CD8-positive, alpha-beta memory T cell (primary cell): ENCODE data around the gene PCDH9. TPM values are rescaled to one million over a fixed set of nuclear protein-coding genes. Genes with fewer than 3 reads are reported as not detected.

Source experiments
- CTCF ChIA-PET: fragments of 350-600 bp; sonication (Branson Sonifier 250); formaldehyde crosslinking; loops from one replicate; lab custom pipeline; 2021; ENCODE audit warnings: antibody characterized with exemption; lab: Charles Lee
- POLR2A ChIA-PET: fragments of 350-600 bp; sonication (Branson Sonifier 250); formaldehyde crosslinking; loops from one replicate; lab custom pipeline; 2021; ENCODE audit warnings: antibody characterized with exemption; lab: Charles Lee
- DNase-seq, 5 donors: peaks; one replicate each; pipeline versions ENCODE4 v3.0.0 to v3.0.0-alpha.2; 2020 to 2022; ENCODE audit warnings: mixed read lengths in 1 of 5
- H3K27ac ChIP-seq: one replicate; pipeline ENCODE4 v1.7.0; 2013; ENCODE audit warnings: low read depth, mild to moderate bottlenecking, low read length, moderate library complexity
- H3K27me3 ChIP-seq: 2 replicates; pipeline ENCODE4 v1.7.0; 2013; ENCODE audit warnings: low read length, mild to moderate bottlenecking; ENCODE audit not compliant: insufficient read depth, poor library complexity, severe bottlenecking
- H3K36me3 ChIP-seq: 2 replicates; pipeline ENCODE4 v1.7.0; 2013; ENCODE audit warnings: mild to moderate bottlenecking, low read length, moderate library complexity; ENCODE audit not compliant: insufficient read depth
- H3K4me1 ChIP-seq: 2 replicates; pipeline ENCODE4 v1.7.0; 2013; ENCODE audit warnings: mild to moderate bottlenecking, low read length, moderate library complexity; ENCODE audit not compliant: insufficient read depth
- H3K4me3 ChIP-seq: 2 replicates; pipeline ENCODE4 v1.7.0; 2013; ENCODE audit warnings: mild to moderate bottlenecking, low read length
- H3K9me3 ChIP-seq: 2 replicates; pipeline ENCODE4 v1.7.0; 2013; ENCODE audit warnings: mild to moderate bottlenecking, low read length
- H3K27ac Mint-ChIP-seq, 8 donors: one replicate each; pipeline ENCODE4 v1.8.0; 2020 to 2021; ENCODE audit warnings: mixed read lengths in 8 of 8, mild to moderate bottlenecking in 6 of 8, inconsistent platforms in 3 of 8, moderate library complexity in 3 of 8
- H3K27me3 Mint-ChIP-seq, 2 donors: one replicate each; pipeline ENCODE4 v1.8.0; 2020 to 2021; ENCODE audit warnings: mixed read lengths in 2 of 2, mild to moderate bottlenecking in 1 of 2, moderate library complexity in 1 of 2
- H3K36me3 Mint-ChIP-seq, 3 donors: one replicate each; pipeline ENCODE4 v1.8.0; 2020 to 2021; ENCODE audit warnings: mixed read lengths in 3 of 3, inconsistent platforms in 1 of 3, mild to moderate bottlenecking in 1 of 3
- H3K4me1 Mint-ChIP-seq, 3 donors: one replicate each; pipeline ENCODE4 v1.8.0; 2020 to 2021; ENCODE audit warnings: mixed read lengths in 3 of 3, inconsistent platforms in 1 of 3, mild to moderate bottlenecking in 1 of 3
- H3K4me3 Mint-ChIP-seq, 7 donors: one replicate each; pipeline ENCODE4 v1.8.0; 2020 to 2021; ENCODE audit warnings: mixed read lengths in 7 of 7, mild to moderate bottlenecking in 6 of 7, moderate library complexity in 4 of 7, inconsistent platforms in 2 of 7
- H3K9me3 Mint-ChIP-seq, 5 donors: one replicate each; pipeline ENCODE4 v1.8.0; 2020 to 2022; ENCODE audit warnings: mixed read lengths in 5 of 5, mild to moderate bottlenecking in 3 of 5, moderate library complexity in 2 of 5, inconsistent platforms in 1 of 5
- polyA plus RNA-seq: library from polyadenylated mRNA; unstranded; fragments of 300-500 nt; fragmentation: Illumina TruSeq; gene quantifications from one replicate; pipeline ENCODE4 v1.2.3, GENCODE V29; 2021
- total RNA-seq, 2 experiments: library from RNA; stranded (reverse); gene quantifications; one replicate each; pipeline ENCODE4 v1.2.3, GENCODE V29; 2021

The PCDH9 gene
- total and polyA plus RNA-seq, 3 experiments from 2014 or later: 0.09 to 0.21 (median 0.16) TPM

GRCh38 chr13:67139551-67139950 lies 90.6 kb downstream of the PCDH9 start:
- H3K4me1 ChIP-seq: no peaks in the 10 kb centered on the region
- POLR2A ChIA-PET: no interaction called here

GRCh38 chr13:67138970-67139369 lies 91.2 kb downstream of the PCDH9 start:
- Mint-ChIP-seq H3K4me3 (no peak overlapping the region), H3K27ac (no peak overlapping the region), H3K4me1 (no peaks in the 10 kb centered on the region), H3K36me3 (no peaks in the 10 kb centered on the region), H3K27me3 (no peaks in the 10 kb centered on the region), H3K9me3 (peaks cover 0 to 10% (median 3%) of the 10 kb centered on the region in 5 donors)
- Histone ChIP-seq H3K4me1 (no peaks in the 10 kb centered on the region), H3K36me3 (no peaks in the 10 kb centered on the region), H3K27me3 (no peaks in the 10 kb centered on the region), H3K9me3 (no peaks in the 10 kb centered on the region), H3K4me3 (no peak overlapping the region), H3K27ac (no peak overlapping the region)
- CTCF ChIA-PET: no interaction called here
- POLR2A ChIA-PET: no interaction called here
- DNase-seq: no peak

More at GRCh38 chr13:67139551-67139950, 90.6 kb downstream of the PCDH9 start:
- H3K27me3 Mint-ChIP-seq: no peaks in the 10 kb centered on the region
- H3K36me3 ChIP-seq: no peaks in the 10 kb centered on the region
- no peaks in the 10 kb centered on the region for H3K4me1 Mint-ChIP-seq
- no peak for DNase-seq
- no peak overlapping the region for H3K4me3 ChIP-seq
- H3K9me3 ChIP-seq: no peaks in the 10 kb centered on the region
- H3K9me3 Mint-ChIP-seq: peaks cover 0 to 10% (median 3%) of the 10 kb centered on the region in 5 donors
- CTCF ChIA-PET: no interaction called here
- no peak overlapping the region for H3K27ac ChIP-seq
- H3K27me3 ChIP-seq: no peaks in the 10 kb centered on the region
- no peak overlapping the region for H3K27ac Mint-ChIP-seq
- no peak overlapping the region for H3K4me3 Mint-ChIP-seq
- H3K36me3 Mint-ChIP-seq: no peaks in the 10 kb centered on the region

GRCh38 chr13:67137044-67137735 lies 92.9 kb downstream of the PCDH9 start:
- Mint-ChIP-seq H3K27me3 (no peaks in the 10 kb centered on the region), H3K4me1 (no peaks in the 10 kb centered on the region), H3K27ac (no peak overlapping the region), H3K36me3 (no peaks in the 10 kb centered on the region), H3K9me3 (peaks cover 0 to 10% (median 3%) of the 10 kb centered on the region in 5 donors), H3K4me3 (no peak overlapping the region)
- DNase-seq: no peak
- ChIA-PET POLR2A (no interaction called here), CTCF (no interaction called here)
- Histone ChIP-seq H3K27me3 (no peaks in the 10 kb centered on the region), H3K4me1 (no peaks in the 10 kb centered on the region), H3K4me3 (no peak overlapping the region), H3K36me3 (no peaks in the 10 kb centered on the region), H3K27ac (no peak overlapping the region), H3K9me3 (no peaks in the 10 kb centered on the region)

- no peaks in the 10 kb centered on the region for H3K9me3 ChIP-seq
- peaks cover 0 to 10% (median 5%) of the 10 kb centered on the region in 5 donors for H3K9me3 Mint-ChIP-seq
- CTCF ChIA-PET: no interaction called here
- H3K27ac ChIP-seq: no peak overlapping the region
- H3K4me3 ChIP-seq: no peak overlapping the region
- no peaks in the 10 kb centered on the region for H3K4me1 Mint-ChIP-seq
- H3K36me3 ChIP-seq: no peaks in the 10 kb centered on the region
- no peaks in the 10 kb centered on the region for H3K36me3 Mint-ChIP-seq
- POLR2A ChIA-PET: no interaction called here
- DNase-seq: no peak
- no peaks in the 10 kb centered on the region for H3K27me3 ChIP-seq
- H3K27ac Mint-ChIP-seq: no peak overlapping the region
- H3K4me3 Mint-ChIP-seq: no peak overlapping the region
- H3K4me1 ChIP-seq: no peaks in the 10 kb centered on the region
- no peaks in the 10 kb centered on the region for H3K27me3 Mint-ChIP-seq
Observed at GRCh38 chr13:67136157-67136556, 94.0 kb downstream of the PCDH9 start.

- Mint-ChIP-seq H3K4me1 (no peaks in the 10 kb centered on the region), H3K27ac (no peak overlapping the region), H3K36me3 (no peaks in the 10 kb centered on the region), H3K27me3 (no peaks in the 10 kb centered on the region), H3K9me3 (peaks cover 0 to 9% (median 3%) of the 10 kb centered on the region in 5 donors), H3K4me3 (no peak overlapping the region)
- no peak for DNase-seq
- Histone ChIP-seq H3K4me1 (no peaks in the 10 kb centered on the region), H3K4me3 (no peak overlapping the region), H3K9me3 (no peaks in the 10 kb centered on the region), H3K36me3 (no peaks in the 10 kb centered on the region), H3K27me3 (no peaks in the 10 kb centered on the region), H3K27ac (no peak overlapping the region)
- ChIA-PET CTCF (no interaction called here), POLR2A (no interaction called here)
Observed at GRCh38 chr13:67135356-67135755, 94.8 kb downstream of the PCDH9 start.

GRCh38 chr13:67134417-67135129 lies 95.6 kb downstream of the PCDH9 start:
- no peaks in the 10 kb centered on the region for H3K4me1 Mint-ChIP-seq
- no peaks in the 10 kb centered on the region for H3K36me3 Mint-ChIP-seq
- H3K27me3 ChIP-seq: no peaks in the 10 kb centered on the region
- CTCF ChIA-PET: no interaction called here
- no peaks in the 10 kb centered on the region for H3K27me3 Mint-ChIP-seq
- H3K4me1 ChIP-seq: no peaks in the 10 kb centered on the region
- no peak overlapping the region for H3K27ac Mint-ChIP-seq
- no peak overlapping the region for H3K27ac ChIP-seq
- H3K36me3 ChIP-seq: no peaks in the 10 kb centered on the region
- POLR2A ChIA-PET: no interaction called here
- H3K4me3 Mint-ChIP-seq: no peak overlapping the region
- no peak overlapping the region for H3K4me3 ChIP-seq
- no peak for DNase-seq
- peaks cover 0 to 7% (median 4%) of the 10 kb centered on the region in 5 donors for H3K9me3 Mint-ChIP-seq
- no peaks in the 10 kb centered on the region for H3K9me3 ChIP-seq

- Mint-ChIP-seq H3K27ac (no peak overlapping the region), H3K9me3 (peaks cover 0 to 7% (median 6%) of the 10 kb centered on the region in 5 donors), H3K4me1 (no peaks in the 10 kb centered on the region), H3K36me3 (no peaks in the 10 kb centered on the region), H3K4me3 (no peak overlapping the region), H3K27me3 (no peaks in the 10 kb centered on the region)
- Histone ChIP-seq H3K36me3 (no peaks in the 10 kb centered on the region), H3K4me3 (no peak overlapping the region), H3K4me1 (no peaks in the 10 kb centered on the region), H3K9me3 (no peaks in the 10 kb centered on the region), H3K27ac (no peak overlapping the region), H3K27me3 (no peaks in the 10 kb centered on the region)
- CTCF ChIA-PET: no interaction called here
- no peak for DNase-seq
- POLR2A ChIA-PET: no interaction called here
Observed at GRCh38 chr13:67133476-67133875, 96.7 kb downstream of the PCDH9 start.

- no peaks in the 10 kb centered on the region for H3K27me3 Mint-ChIP-seq
- no peaks in the 10 kb centered on the region for H3K36me3 ChIP-seq
- H3K27ac Mint-ChIP-seq: no peak overlapping the region
- peaks cover 0 to 7% (median 2%) of the 10 kb centered on the region in 5 donors for H3K9me3 Mint-ChIP-seq
- no peak overlapping the region for H3K4me3 Mint-ChIP-seq
- ChIA-PET POLR2A (no interaction called here), CTCF (no interaction called here)
- no peaks in the 10 kb centered on the region for H3K4me1 Mint-ChIP-seq
- DNase-seq: no peak
- H3K4me3 ChIP-seq: no peak overlapping the region
- no peaks in the 10 kb centered on the region for H3K4me1 ChIP-seq
- H3K27me3 ChIP-seq: no peaks in the 10 kb centered on the region
- H3K27ac ChIP-seq: no peak overlapping the region
- no peaks in the 10 kb centered on the region for H3K36me3 Mint-ChIP-seq
- no peaks in the 10 kb centered on the region for H3K9me3 ChIP-seq
Observed at GRCh38 chr13:67131393-67131792, 98.7 kb downstream of the PCDH9 start.
